DLD1 (cell line): ENCODE measurements around the gene SIAH3.

Experiments used
- in situ Hi-C: cut with HindIII; loops from 2 replicates; pipeline ENCODE4 v1.10.0; 2017; ENCODE audit warnings: low sequenced_read_pairs

Gene SIAH3

GRCh38 chr13:45825387-45825650, 26.2 kb downstream of the SIAH3 start:
- in situ Hi-C loops, result no loop called here

GRCh38 chr13:45823583-45823982, 28.0 kb downstream of the SIAH3 start:
- in situ Hi-C loops, result no loop called here

- in situ Hi-C loops, result no loop called here
Measured at GRCh38 chr13:45821811-45822210, 29.7 kb downstream of the SIAH3 start.

- in situ Hi-C loops, result no loop called here
Measured at GRCh38 chr13:45820106-45820838, 31.3 kb downstream of the SIAH3 start.

GRCh38 chr13:45817833-45818232, 33.7 kb downstream of the SIAH3 start:
- in situ Hi-C loops, result no loop called here

- in situ Hi-C loops, result no loop called here
Measured at GRCh38 chr13:45816427-45816826, 35.1 kb downstream of the SIAH3 start.

GRCh38 chr13:45812695-45813372, 38.7 kb downstream of the SIAH3 start:
- in situ Hi-C loops, result no loop called here

- in situ Hi-C loops, result no loop called here
Measured at GRCh38 chr13:45811891-45812694, 39.5 kb downstream of the SIAH3 start.

GRCh38 chr13:45809801-45810394, 41.7 kb downstream of the SIAH3 start:
- in situ Hi-C loops, result no loop called here

GRCh38 chr13:45808925-45809324, 42.6 kb downstream of the SIAH3 start:
- in situ Hi-C loops, result no loop called here

- in situ Hi-C loops, result no loop called here
Measured at GRCh38 chr13:45807520-45808099, 43.9 kb downstream of the SIAH3 start.

GRCh38 chr13:45800485-45800884, 51.1 kb downstream of the SIAH3 start:
- in situ Hi-C loops, result no loop called here

GRCh38 chr13:45799451-45799850, 52.1 kb downstream of the SIAH3 start:
- in situ Hi-C loops, result no loop called here

- in situ Hi-C loops, result no loop called here
Measured at GRCh38 chr13:45798851-45799250, 52.7 kb downstream of the SIAH3 start.

GRCh38 chr13:45796426-45797235, 54.9 kb downstream of the SIAH3 start:
- in situ Hi-C loops, result no loop called here

GRCh38 chr13:45792827-45793303, 58.7 kb downstream of the SIAH3 start:
- in situ Hi-C loops, result no loop called here

GRCh38 chr13:45788011-45788410, 63.5 kb downstream of the SIAH3 start:
- in situ Hi-C loops, result no loop called here

- in situ Hi-C loops, result no loop called here
Measured at GRCh38 chr13:45787346-45787745, 64.2 kb downstream of the SIAH3 start.

GRCh38 chr13:45786293-45786920, 65.1 kb downstream of the SIAH3 start:
- in situ Hi-C loops, result no loop called here
